ENCODE data around the gene HAX1. TPM values are rescaled to one million over a fixed set of nuclear protein-coding genes. Genes with fewer than 3 reads are reported as not detected.

Gene HAX1
- total RNA-seq, 3 donors from 2014 or later (not counting 1 experiment from before 2014, with no cell fraction given), result 36.5 to 52.8 (median 40.0) TPM

DNA sequence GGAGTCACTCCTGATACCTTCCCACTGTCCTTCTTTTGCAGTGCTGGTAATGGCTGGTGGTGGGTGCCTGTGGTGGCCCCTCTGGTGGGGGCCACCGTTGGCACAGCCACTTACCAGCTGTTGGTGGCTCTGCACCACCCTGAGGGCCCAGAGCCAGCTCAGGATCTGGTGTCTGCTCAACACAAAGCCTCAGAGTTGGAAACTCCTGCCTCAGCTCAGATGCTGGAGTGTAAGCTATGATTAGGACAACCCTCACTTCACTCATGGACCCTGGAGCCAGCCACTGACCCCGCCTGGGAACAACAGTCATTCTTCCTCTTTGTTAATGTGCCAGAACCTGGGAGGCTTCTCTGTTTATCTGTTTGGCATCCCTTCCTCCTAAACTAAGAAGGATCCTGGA is 51.8 kb downstream of the HAX1 start:
- Histone ChIP-seq H3K36me3 (ENCODE audit: control insufficient read depth, insufficient read depth, low read length) (no peaks in the 10 kb centered on the region), H3K9me3 (ENCODE audit: control insufficient read depth, insufficient read depth, low read length) (no peaks in the 10 kb centered on the region), H3K27ac (ENCODE audit: low read length) (no peak overlapping the region), H3K4me3 (ENCODE audit: low read length) (peak overlapping the region; percentile 90), H3K27me3 (ENCODE audit: control insufficient read depth, insufficient read depth, low read length) (no peaks in the 10 kb centered on the region), H3K4me1 (ENCODE audit: control insufficient read depth, insufficient read depth, low read length) (peaks cover 41% of the 10 kb centered on the region)
- no peak for DNase-seq
- no peak for ATAC-seq
- Mint-ChIP-seq H3K27me3 (ENCODE audit: low read depth in 2 of 2) (peaks cover 7 to 8% of the 10 kb centered on the region in 2 donors), H3K27ac (peak overlapping the region; percentile 83 to 91), H3K9me3 (no peaks in the 10 kb centered on the region), H3K4me1 (peaks cover 23 to 42% of the 10 kb centered on the region in 2 donors), H3K36me3 (no peaks in the 10 kb centered on the region), H3K4me3 (peak overlapping the region; percentile 80)
- TF ChIP-seq, protein P1, sequence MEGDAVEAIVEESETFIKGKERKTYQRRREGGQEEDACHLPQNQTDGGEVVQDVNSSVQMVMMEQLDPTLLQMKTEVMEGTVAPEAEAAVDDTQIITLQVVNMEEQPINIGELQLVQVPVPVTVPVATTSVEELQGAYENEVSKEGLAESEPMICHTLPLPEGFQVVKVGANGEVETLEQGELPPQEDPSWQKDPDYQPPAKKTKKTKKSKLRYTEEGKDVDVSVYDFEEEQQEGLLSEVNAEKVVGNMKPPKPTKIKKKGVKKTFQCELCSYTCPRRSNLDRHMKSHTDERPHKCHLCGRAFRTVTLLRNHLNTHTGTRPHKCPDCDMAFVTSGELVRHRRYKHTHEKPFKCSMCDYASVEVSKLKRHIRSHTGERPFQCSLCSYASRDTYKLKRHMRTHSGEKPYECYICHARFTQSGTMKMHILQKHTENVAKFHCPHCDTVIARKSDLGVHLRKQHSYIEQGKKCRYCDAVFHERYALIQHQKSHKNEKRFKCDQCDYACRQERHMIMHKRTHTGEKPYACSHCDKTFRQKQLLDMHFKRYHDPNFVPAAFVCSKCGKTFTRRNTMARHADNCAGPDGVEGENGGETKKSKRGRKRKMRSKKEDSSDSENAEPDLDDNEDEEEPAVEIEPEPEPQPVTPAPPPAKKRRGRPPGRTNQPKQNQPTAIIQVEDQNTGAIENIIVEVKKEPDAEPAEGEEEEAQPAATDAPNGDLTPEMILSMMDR (IDR thresholded peaks at IDR 0.05), result no peak
- WGBS (ENCODE audit: insufficient coverage), result 77% methylated on average over 2 of the region's 2 CpGs
- intact Hi-C loops (cut with micrococcal nuclease), result loop anchor here (1.0 kb wide), 1 partner anchor 11 kb away; no protein-coding TSS in a partner anchor

- Mint-ChIP-seq H3K9me3 (no peaks in the 10 kb centered on the region), H3K36me3 (no peaks in the 10 kb centered on the region), H3K27me3 (ENCODE audit: low read depth in 2 of 2) (peaks cover 7 to 8% of the 10 kb centered on the region in 2 donors), H3K4me1 (peaks cover 30 to 49% of the 10 kb centered on the region in 2 donors), H3K27ac (peak within 1 kb of the TSS; percentile 83 to 91), H3K4me3 (peak within 1 kb of the TSS; percentile 95)
- Histone ChIP-seq H3K27ac (ENCODE audit: low read length) (peak within 1 kb of the TSS; percentile 63), H3K4me1 (ENCODE audit: control insufficient read depth, insufficient read depth, low read length) (peaks cover 48% of the 10 kb centered on the region), H3K36me3 (ENCODE audit: control insufficient read depth, insufficient read depth, low read length) (no peaks in the 10 kb centered on the region), H3K4me3 (ENCODE audit: low read length) (peak within 1 kb of the TSS; percentile 90), H3K27me3 (ENCODE audit: control insufficient read depth, insufficient read depth, low read length) (no peaks in the 10 kb centered on the region), H3K9me3 (ENCODE audit: control insufficient read depth, insufficient read depth, low read length) (no peaks in the 10 kb centered on the region)
- 0% methylated on average over 53 of the region's 56 CpGs for WGBS (ENCODE audit: insufficient coverage)
- DNase-seq, result peak; percentile 72 to 90
- TF ChIP-seq, protein P1 (IDR thresholded peaks at IDR 0.05), result peak; percentile 94
- ATAC-seq, result peak; percentile 65 to 82 (median 66)
- intact Hi-C loops (cut with micrococcal nuclease), result loop anchor here (1.0 kb wide), 1 partner anchor 10 kb away; no protein-coding TSS in a partner anchor
Observed at GRCh38 chr1:154324669-154325582, 52.5 kb downstream of the HAX1 start, which contains the start of gene ATP8B2. TSS of gene ATP8B2 (plus strand) at chr1:154325525. CDS start at chr1:154328142, 2,617 bp downstream.

Other genes with a start within 250 kb of the HAX1 start
- gene NUP210L, start 117.6 kb upstream of the HAX1 start, total RNA-seq, result under 1 TPM; 0.13 to 0.24 (median 0.18) TPM
- 100 to 1,000 TPM; 516 to 622 (median 551) TPM for gene TPM3, start 80.5 kb upstream of the HAX1 start, total RNA-seq
- gene CFAP141, start 66.3 kb upstream of the HAX1 start, total RNA-seq, result 1 to 10 TPM in 1 of 3 donors, not detected in 2; 1.2 TPM
- gene UBAP2L, start 51.7 kb upstream of the HAX1 start, total RNA-seq, result 100 to 1,000 TPM; 195 to 220 (median 218) TPM
- gene AQP10, start 48.5 kb downstream of the HAX1 start, total RNA-seq, result under 1 TPM in 1 of 3 donors, not detected in 2; 0.82 TPM
- 10 to 100 TPM; 47.8 to 67.5 (median 59.3) TPM for gene ATP8B2, start 52.9 kb downstream of the HAX1 start, total RNA-seq
- gene IL6R, start 132.7 kb downstream of the HAX1 start, total RNA-seq, result 10 to 100 TPM in 1 of 3 donors, 1 to 10 TPM in 2; 2.0 to 10.6 (median 3.8) TPM
- gene TDRD10, start 229.6 kb downstream of the HAX1 start, total RNA-seq, result under 1 TPM in 1 of 3 donors, not detected in 2; 0.38 TPM
- gene SHE, start 229.8 kb downstream of the HAX1 start, total RNA-seq, result under 1 TPM in 2 of 3 donors, not detected in 1; 0.10 to 0.14 TPM